T-helper 2 cell (primary cell): Measurements from ENCODE around the gene UCP2.
"Not testable (repeated sequence)": the region's sequence is repeated elsewhere in the genome, so short reads cannot be mapped to it uniquely, and the experiment has no call there.

Source experiments
- DNase-seq, 5 experiments: peaks; one replicate each; pipeline versions ENCODE4 v3.0.0 to v3.0.0-alpha.2; 2012 to 2022

The UCP2 gene

GRCh38 chr11:73991471-73992006 is 8.9 kb upstream of the UCP2 start:
- no peak for DNase-seq

GRCh38 chr11:73990730-73991129 is 8.1 kb upstream of the UCP2 start:
- no peak for DNase-seq

- no peak for DNase-seq
Measured at GRCh38 chr11:73989156-73989555, 6.5 kb upstream of the UCP2 start.

- no peak for DNase-seq
Measured at GRCh38 chr11:73988227-73988626, 5.6 kb upstream of the UCP2 start.

- DNase-seq: not testable (repeated sequence)
Measured at GRCh38 chr11:73985661-73986060, 3.0 kb upstream of the UCP2 start.

- DNase-seq: no peak
Measured at GRCh38 chr11:73983741-73984538, 1.3 kb upstream of the UCP2 start.

GRCh38 chr11:73982990-73983740 is 522 bp upstream of the UCP2 start:
- DNase-seq: peak; percentile 83 to 98 (median 90)

GRCh38 chr11:73981051-73981805 is 1.4 kb downstream of the UCP2 start:
- no peak for DNase-seq

- peak; percentile 26 to 94 (median 71) for DNase-seq
Measured at GRCh38 chr11:73980001-73980961, 2.4 kb downstream of the UCP2 start.

- peak in 1 of 5 experiments; percentile 42 for DNase-seq
Measured at GRCh38 chr11:73978576-73979086, 4.0 kb downstream of the UCP2 start.

GRCh38 chr11:73977856-73978519 is 4.7 kb downstream of the UCP2 start:
- no peak for DNase-seq

- DNase-seq: no peak
Measured at GRCh38 chr11:73976451-73977151, 6.0 kb downstream of the UCP2 start.

- no peak for DNase-seq
Measured at GRCh38 chr11:73975479-73975757, 7.2 kb downstream of the UCP2 start.

GRCh38 chr11:73974604-73975478 is 7.8 kb downstream of the UCP2 start:
- no peak for DNase-seq

GRCh38 chr11:73972620-73973449 is 9.8 kb downstream of the UCP2 start:
- DNase-seq: no peak

GRCh38 chr11:73972187-73972586 is 10.5 kb downstream of the UCP2 start:
- no peak for DNase-seq

GRCh38 chr11:73971175-73971719 is 11.4 kb downstream of the UCP2 start:
- no peak for DNase-seq
